Raji (cell line): ENCODE measurements around the gene ADH1B.

Experiments
- POLR2A ChIP-seq: IDR thresholded peaks from 2 replicates; pipeline ENCODE4 v1.6.1; 2011; ENCODE audit warnings: low read depth, low read length, control low read depth; ENCODE audit not compliant: insufficient read depth

The ADH1B gene

DNA sequence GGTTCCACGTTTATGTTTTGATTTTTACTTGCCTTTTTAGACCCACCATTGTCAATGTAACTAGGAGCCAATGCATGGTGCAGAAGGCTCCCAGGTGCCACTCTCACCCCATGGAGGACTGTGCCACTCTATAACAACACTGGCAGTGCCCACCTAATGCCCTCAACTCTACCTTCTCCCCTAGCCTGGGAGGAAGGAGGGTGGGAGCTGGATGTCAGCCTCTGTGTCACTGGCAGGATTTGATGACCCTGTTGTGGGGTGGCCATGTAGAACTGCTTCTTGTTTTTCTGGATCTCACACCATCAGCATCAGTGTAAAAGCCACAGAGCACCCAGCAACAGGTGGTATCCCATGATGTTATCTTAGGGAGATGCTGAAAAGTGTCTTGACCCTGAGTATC lies 13.7 kb upstream of the ADH1B start:
- TF ChIP-seq POLR2A = no peak

DNA sequence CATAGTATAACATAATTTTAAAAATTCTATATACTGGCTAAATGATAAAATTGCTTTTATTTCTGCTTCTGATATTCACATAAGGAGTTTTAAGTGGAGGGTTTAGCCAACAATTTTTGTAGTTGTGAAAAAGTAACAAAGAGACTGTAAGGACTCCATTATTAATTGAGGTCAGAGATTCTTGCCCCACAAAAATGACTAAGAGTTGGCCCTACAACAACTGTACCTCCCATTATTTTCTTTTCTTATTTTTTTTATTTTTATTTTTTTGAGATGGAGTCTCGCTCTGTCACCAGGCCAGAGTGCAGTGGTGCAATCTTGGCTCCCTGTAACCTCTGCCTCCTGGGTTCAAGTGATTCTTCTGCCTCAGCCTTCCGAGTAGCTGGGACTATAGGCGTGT lies 9.4 kb upstream of the ADH1B start:
- no peak for TF ChIP-seq POLR2A

DNA sequence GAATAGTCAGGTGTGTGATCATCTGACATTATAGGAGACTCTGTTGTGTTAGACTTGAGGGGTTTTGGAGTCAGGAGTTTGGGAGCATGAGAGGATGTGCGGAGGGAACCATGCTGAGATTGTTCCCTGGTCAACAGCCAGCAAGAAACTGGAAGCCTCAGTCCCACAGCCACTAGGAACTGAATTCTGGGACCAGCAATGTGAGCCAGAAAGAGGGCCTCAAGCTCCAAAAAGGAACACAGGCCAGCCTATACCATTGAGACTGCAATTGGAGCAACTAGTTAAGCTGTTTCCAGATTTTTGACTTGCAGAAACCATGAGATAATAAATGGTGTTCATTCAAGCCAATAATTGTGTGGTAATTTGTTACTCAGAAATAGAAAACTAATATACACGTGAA lies 8.7 kb upstream of the ADH1B start:
- no peak for TF ChIP-seq POLR2A

DNA sequence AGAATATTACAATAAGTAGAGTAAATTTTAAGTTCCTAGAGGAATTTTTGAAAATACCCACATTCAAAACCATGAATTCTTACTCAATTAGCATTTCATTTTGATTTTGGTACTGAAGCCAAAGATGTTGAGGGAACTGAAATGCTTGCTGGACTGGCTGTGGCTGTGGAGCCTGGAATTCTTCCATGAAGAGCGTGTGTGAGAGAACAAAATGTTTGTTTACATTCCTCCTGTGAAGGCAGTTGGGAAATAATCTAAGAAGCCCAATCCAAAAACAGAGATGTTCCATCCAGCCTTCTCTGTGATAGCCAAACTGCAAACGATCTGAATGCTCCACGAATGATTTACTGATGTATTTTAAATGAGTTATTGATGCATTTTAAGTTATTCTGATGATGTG lies 3.8 kb upstream of the ADH1B start:
- TF ChIP-seq POLR2A = no peak

DNA sequence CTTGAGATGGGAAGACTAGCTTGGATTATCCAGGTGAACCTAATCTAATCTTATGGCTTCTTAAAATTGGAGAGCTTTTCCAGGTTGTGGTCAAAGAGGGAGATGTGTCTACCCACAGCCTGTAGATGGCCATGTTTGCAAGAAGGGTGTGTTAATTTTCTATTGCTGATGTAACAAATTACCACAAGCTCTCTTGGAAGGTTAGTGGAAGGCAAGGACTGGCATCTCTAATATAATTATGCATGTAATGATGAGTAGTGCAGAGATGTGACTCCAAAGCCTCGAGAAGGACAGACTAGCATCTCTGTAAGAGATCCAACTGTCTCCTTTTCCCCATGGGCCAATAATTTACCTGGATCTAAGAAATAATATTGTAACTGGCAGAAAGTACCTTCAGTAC lies 3.2 kb upstream of the ADH1B start:
- no peak for TF ChIP-seq POLR2A

DNA sequence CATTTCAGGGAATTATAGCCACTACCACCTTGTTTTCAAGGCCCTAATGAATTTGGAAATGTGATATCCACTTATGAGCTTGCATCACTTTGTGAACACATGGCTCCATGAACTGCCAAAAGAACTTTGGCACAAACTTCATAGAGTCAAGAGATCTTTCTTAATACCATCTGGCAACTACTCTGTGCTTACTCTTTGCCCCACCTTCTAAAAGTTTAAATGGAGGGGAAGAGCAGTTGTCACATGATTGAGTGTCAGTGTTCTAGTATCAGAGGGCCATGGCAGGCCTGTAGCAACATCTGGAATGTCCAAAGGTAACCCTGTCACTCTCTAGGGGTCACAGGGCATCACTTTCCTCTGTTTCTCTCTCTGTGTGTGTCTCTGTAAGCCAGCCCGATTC lies 2.6 kb upstream of the ADH1B start:
- TF ChIP-seq POLR2A = no peak

DNA sequence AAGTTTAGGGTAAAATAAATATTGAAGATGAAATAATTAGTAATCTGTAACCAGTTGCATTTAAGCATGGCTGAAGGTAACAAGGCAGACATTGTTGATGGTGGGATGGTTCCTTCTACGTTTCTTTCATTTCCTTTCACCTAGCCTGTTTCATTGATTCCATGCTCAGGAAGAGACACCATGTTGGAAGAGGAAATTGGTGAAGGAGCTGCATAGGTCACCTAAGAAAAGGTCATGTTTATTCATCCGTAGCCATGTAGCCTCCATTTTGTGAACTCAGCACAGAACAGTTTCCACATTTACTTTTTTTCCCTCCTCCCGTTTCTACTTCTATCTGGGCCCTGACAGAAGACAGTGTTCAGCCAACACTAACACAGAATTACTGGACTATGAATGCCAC lies 3.8 kb downstream of the ADH1B start:
- no peak for TF ChIP-seq POLR2A

DNA sequence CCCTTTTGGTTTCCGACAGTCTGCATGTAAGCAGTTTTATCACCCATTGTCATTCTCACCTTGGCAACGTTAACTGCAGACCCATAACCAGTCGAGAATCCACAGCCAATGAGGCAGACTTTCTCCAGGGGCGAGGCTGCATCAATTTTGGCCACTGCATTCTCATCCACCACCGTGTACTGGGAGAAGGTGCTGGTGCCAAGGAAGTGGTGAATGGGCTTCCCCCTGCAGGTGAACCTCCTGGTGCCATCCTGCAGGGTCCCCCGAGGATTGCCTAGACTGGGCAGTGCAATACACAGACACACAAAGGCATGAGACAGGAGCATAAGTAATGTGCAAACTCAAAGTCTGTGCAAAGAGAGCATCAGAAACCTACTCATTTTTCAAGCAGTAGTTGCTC lies 5.4 kb downstream of the ADH1B start:
- no peak for TF ChIP-seq POLR2A

DNA sequence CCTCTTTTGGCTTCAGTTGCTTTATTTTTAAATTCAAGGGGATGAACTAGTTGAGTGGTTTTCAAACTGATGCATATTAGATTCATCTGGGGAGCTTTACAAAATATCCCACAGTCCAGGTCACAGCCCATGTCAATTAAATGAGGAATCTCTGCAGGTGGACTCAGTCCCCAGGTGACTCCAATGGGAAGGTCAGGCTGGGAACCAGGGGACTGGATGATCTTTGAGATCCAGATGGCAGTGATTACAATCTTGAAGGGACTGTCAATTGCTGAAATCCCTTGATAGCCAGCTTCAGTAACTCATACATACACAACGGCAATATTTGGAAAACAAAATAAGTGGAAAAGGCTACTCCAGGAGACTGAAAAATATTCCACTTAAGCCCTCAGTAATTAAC lies 7.0 kb downstream of the ADH1B start:
- no peak for TF ChIP-seq POLR2A

DNA sequence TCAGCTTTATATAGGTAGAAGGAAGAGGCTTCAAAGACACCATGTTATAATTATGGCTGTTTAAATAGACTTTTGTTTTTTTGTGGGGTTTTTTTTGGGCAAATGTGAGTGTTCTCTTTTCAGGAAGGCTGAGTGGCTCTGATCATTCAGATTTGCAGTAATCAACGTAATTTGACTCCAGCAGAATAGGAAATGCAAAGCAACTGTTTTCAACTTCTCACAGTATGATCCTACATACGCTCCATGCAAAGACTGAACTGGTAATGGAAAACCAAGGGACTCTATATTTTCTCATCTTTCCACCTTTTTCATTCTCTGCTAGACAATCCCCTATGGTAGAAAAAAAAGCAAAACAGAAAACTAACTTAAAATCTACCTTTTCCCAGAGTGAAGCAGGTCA lies 10.8 kb downstream of the ADH1B start:
- no peak for TF ChIP-seq POLR2A

DNA sequence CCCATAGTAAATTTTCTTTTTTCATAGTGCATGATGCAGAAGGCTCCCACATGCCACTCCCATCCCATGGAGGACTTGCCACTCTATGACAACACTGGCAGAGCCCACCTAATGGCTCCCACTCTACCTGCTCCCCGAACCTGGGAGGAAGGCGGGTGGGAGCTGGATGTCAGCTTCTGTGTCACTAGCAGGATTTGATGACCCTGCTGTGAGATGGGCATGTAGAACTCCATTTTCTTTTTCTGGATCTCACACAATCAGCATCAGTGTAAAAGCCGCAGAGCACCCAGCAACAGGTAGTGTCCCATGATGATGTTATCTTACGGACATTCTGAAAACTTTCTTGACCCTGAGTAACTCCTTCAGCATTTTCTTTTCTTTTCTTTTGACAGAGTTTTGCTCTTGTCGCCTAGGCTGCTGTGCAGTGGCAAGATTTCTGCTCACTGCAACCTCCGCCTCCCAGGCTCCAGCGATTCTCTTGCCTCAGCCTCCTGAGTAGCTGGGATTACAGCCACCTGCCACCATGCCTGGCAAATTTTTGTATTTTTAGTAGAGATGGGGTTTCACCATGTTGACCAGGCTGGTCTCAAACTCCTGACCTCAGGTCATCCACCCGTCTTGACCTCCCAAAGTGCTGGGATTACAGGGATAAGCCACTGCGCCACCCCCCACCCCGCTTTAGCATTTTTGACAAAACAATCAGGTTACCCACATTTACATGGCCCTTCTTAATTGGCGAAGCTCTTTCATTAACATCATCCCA lies 15.4 kb downstream of the ADH1B start:
- TF ChIP-seq POLR2A = no peak

DNA sequence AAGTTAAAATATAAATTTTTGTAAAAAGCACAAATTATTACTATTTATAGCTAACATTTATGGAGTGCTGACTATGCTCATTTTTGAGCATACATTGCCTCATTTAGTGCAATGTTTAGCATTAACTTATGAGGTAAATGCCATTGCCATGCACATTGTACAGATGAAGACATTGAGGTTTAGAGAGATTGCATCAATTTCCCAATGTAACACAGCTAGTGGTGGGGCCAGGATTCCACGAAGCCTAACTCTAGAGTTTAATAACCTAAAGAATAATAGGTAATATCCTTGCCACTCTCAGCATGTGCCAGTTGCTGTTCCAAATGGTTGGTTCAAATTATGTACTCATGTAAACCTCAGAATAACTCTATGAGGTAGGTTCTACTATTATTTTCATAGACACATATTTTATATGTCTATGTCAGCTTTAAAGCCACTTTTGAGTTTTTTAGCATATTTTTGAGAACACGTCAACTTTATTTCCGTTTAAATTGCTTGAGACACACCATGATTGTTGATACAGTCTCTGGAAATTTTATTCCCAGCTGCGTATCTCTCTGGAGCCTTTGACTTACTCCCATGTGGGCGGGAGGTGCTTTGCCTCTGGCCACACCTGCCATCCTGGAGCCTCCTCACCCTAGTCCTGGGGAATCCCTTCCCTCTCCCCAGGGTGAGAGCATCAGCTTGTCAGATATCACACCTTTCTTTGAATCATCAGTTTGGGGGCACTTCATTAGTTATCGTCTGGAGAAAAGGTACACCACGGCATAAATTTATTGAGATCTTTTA lies 19.6 kb downstream of the ADH1B start:
- TF ChIP-seq POLR2A = no peak

DNA sequence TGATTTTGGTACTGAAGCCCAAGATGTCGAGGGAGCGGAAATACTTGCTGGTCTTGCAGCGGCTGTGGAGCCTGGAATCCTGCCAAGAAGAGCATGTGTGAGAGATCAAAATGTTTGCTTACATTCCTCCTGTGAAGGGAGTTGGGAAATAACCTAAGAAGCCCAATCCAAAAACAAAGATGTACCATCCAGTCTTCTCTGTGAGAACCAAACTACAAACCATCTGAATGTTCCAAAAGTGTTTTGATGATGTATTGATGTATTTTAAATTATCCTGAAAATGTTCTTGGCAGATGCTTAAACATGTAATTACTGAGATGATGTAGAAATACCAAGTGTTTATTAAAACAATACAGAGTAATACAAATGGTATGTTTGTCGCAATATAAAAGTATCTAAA lies 20.3 kb downstream of the ADH1B start:
- TF ChIP-seq POLR2A = no peak

DNA sequence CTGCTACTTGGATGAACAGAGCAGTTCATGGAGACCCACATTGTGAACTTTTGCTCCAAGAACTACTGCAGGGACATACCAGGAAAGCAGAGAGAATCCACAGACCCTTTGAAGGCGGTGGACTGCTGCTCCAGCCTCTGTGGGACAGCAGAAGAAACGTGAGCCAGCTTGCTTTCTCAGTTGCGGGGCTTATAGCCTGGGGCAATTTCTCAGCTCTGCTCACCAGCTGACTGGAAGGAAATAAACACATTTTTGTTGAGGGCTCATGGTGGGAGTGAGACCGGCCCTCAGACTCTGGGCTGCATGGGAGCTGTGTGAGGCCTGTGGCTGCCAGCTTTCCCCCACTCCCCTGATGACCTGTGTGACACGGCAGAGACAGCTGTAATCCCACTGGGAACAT lies 27.8 kb downstream of the ADH1B start:
- TF ChIP-seq POLR2A = no peak

DNA sequence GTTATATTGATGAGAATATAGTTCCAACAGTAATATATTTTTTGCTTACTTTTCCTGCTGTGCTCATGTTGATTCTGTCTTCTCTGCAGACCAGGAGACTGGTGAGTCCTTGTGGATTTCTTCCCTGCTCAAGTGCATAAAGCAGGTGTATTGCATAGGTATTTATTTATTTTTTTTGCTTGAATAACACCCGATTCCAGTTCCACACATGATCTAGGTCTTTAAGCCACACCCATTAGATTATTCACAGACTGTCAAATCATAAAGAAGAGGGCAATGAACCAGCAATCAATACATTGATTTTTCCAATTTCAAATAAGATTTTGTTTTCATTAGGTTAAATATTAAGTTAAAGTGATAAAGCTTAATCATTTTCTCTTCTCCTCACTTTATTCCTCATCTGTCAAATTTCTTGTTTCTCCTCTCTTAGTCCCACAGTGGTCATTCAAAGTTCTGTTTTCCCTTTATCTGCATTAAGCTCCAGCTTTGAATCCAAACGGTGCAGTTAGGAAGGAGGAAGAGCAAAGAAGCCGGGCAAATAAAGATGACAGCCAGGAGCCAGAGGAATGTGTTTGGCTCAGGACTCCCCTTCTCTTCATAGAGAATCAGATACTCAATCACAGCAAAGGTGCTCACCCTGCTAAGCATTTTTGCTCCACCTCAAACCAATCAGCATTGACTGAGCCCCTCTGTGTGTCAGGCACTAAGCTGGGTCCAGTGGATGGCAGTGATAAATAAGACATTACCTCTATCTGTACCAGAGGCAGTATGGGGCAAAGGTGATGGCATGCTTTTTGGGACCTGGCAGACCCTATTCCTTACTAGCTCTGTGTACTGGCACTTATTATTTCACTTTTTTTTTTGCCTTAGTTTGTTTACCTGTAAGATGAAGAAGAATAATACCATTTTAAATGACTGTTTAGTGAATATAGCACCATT lies 30.1 kb downstream of the ADH1B start, which contains the start of gene ADH1A:
ADH1A (minus strand) TSS at position 138 of the 939 bp plus-strand sequence; CDS start at position 67, 71 bp downstream.
- no peak for TF ChIP-seq POLR2A
